ENCODE data around the gene HK3.

DNA sequence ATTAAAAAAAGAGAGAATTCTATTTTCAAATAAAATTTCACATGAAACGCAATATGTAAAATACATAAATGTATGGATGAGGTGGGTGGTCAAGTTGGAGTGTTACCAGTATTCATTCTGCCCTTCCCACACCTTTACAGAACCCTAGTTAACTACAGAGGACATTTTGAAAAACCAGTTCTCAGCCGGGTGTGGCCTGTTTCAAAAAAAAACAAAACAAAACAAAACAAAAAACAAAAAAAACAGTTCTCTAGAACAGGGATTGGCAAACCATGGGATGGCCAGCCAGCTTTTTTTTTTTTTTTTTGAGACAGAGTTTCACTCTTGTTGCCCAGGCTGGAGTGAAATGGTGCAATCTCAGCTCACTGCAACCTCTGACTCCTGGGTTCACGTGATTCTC, 28.4 kb upstream of the HK3 start:
- no peak for TF ChIP-seq CTCF (conservative IDR thresholded peaks at IDR 0.05; ENCODE audit: low read length)
- no peak for TF ChIP-seq EZH2phosphoT487 (IDR thresholded peaks at IDR 0.05; ENCODE audit: borderline replicate concordance)
